Cardiac muscle cell (in vitro differentiated cells and primary cell): ENCODE data around the gene PCSK5. TPM values are rescaled to one million over a fixed set of nuclear protein-coding genes. Genes with fewer than 3 reads are reported as not detected.

Experiments used
- DNase-seq, 2 donors: peaks; one replicate each; pipeline versions ENCODE4 v3.0.0 to v3.0.0-alpha.2; 2010 to 2017; ENCODE audit warnings: low read depth in 1 of 2, low spot score in 1 of 2
- H3K27ac ChIP-seq: fragments of 200-600 bp; sonication (generic); 2 replicates; pipeline ENCODE4 v1.5.1; 2016
- H3K27me3 ChIP-seq: fragments of 200-600 bp; sonication (generic); 2 replicates; pipeline ENCODE4 v1.6.0; 2016; ENCODE audit warnings: control low read depth
- H3K36me3 ChIP-seq: fragments of 200-600 bp; sonication (generic); 2 replicates; pipeline ENCODE4 v1.5.1; 2016; ENCODE audit warnings: control low read depth
- H3K4me1 ChIP-seq: fragments of 200-600 bp; sonication (generic); 2 replicates; pipeline ENCODE4 v1.8.1; 2017; ENCODE audit warnings: low read depth, mild to moderate bottlenecking, mixed run types
- H3K4me3 ChIP-seq: fragments of 200-600 bp; sonication (generic); 2 replicates; pipeline ENCODE4 v1.5.1; 2016; ENCODE audit warnings: mild to moderate bottlenecking
- H3K9me3 ChIP-seq: fragments of 200-600 bp; sonication (generic); 2 replicates; pipeline ENCODE4 v1.5.1; 2017; ENCODE audit warnings: low read depth, mild to moderate bottlenecking, control low read depth
- CTCF ChIP-seq: IDR thresholded peaks from 2 replicates; pipeline ENCODE4 v1.5.1; 2012; ENCODE audit warnings: low read depth, mild to moderate bottlenecking, low read length
- polyA plus RNA-seq: library from polyadenylated mRNA; unstranded; fragments of >200 nt; fragmentation: Nextera tagmentation; extraction: Ambion mirVana; gene quantifications from 2 replicates; pipeline ENCODE4 v1.2.1, GENCODE V29; 2016
- total RNA-seq: library from RNA; depleted of rRNA; stranded (reverse); fragments of >200 nt; gene quantifications from 2 replicates; pipeline ENCODE4 v1.2.3, GENCODE V29; 2016

PCSK5 gene
- total and polyA plus RNA-seq, 2 experiments from 2014 or later, result 6.8 to 9.6 TPM

GRCh38 chr9:75851917-75852316 lies 38.6 kb upstream of the PCSK5 start:
- TF ChIP-seq CTCF, result no peak
- no peak for DNase-seq
- Histone ChIP-seq H3K27ac (no peak overlapping the region), H3K4me3 (no peak overlapping the region), H3K9me3 (no peaks in the 10 kb centered on the region), H3K36me3 (no peaks in the 10 kb centered on the region), H3K27me3 (no peaks in the 10 kb centered on the region), H3K4me1 (peaks cover 18% of the 10 kb centered on the region)

GRCh38 chr9:75852746-75853145 lies 37.7 kb upstream of the PCSK5 start:
- Histone ChIP-seq H3K4me3 (no peak overlapping the region), H3K4me1 (peaks cover 18% of the 10 kb centered on the region), H3K36me3 (no peaks in the 10 kb centered on the region), H3K9me3 (no peaks in the 10 kb centered on the region), H3K27ac (no peak overlapping the region), H3K27me3 (no peaks in the 10 kb centered on the region)
- no peak for DNase-seq
- TF ChIP-seq CTCF, result no peak

GRCh38 chr9:75855509-75855908 lies 35.0 kb upstream of the PCSK5 start:
- TF ChIP-seq CTCF, result peak; percentile 29
- DNase-seq, result peak; percentile 20 to 46
- no peak overlapping the region for H3K4me3 ChIP-seq
- H3K27me3 ChIP-seq, result no peaks in the 10 kb centered on the region
- H3K4me1 ChIP-seq, result peaks cover 13% of the 10 kb centered on the region
- H3K27ac ChIP-seq, result no peak overlapping the region
- no peaks in the 10 kb centered on the region for H3K9me3 ChIP-seq
- H3K36me3 ChIP-seq, result no peaks in the 10 kb centered on the region

GRCh38 chr9:75858497-75859092 lies 31.9 kb upstream of the PCSK5 start:
- Histone ChIP-seq H3K27ac (no peak overlapping the region), H3K4me3 (no peak overlapping the region), H3K36me3 (no peaks in the 10 kb centered on the region), H3K27me3 (no peaks in the 10 kb centered on the region), H3K9me3 (no peaks in the 10 kb centered on the region), H3K4me1 (no peaks in the 10 kb centered on the region)
- TF ChIP-seq CTCF, result no peak
- DNase-seq, result no peak

GRCh38 chr9:75864266-75864665 lies 26.2 kb upstream of the PCSK5 start:
- H3K27ac ChIP-seq, result no peak overlapping the region
- H3K9me3 ChIP-seq, result no peaks in the 10 kb centered on the region
- H3K4me3 ChIP-seq, result no peak overlapping the region
- no peaks in the 10 kb centered on the region for H3K36me3 ChIP-seq
- TF ChIP-seq CTCF, result no peak
- no peaks in the 10 kb centered on the region for H3K27me3 ChIP-seq
- no peak for DNase-seq
- no peaks in the 10 kb centered on the region for H3K4me1 ChIP-seq
